HG03469 (cell line): Measurements from ENCODE around the gene KAZN.

Experiments used
- ATAC-seq: cut with Tn5 transposase; IDR thresholded peaks from one replicate; pipeline ENCODE4 v1.9.1; 2021; ENCODE audit warnings: mild to moderate bottlenecking, moderate library complexity, moderate number of reproducible peaks; ENCODE audit not compliant: unreplicated experiment

KAZN gene

DNA sequence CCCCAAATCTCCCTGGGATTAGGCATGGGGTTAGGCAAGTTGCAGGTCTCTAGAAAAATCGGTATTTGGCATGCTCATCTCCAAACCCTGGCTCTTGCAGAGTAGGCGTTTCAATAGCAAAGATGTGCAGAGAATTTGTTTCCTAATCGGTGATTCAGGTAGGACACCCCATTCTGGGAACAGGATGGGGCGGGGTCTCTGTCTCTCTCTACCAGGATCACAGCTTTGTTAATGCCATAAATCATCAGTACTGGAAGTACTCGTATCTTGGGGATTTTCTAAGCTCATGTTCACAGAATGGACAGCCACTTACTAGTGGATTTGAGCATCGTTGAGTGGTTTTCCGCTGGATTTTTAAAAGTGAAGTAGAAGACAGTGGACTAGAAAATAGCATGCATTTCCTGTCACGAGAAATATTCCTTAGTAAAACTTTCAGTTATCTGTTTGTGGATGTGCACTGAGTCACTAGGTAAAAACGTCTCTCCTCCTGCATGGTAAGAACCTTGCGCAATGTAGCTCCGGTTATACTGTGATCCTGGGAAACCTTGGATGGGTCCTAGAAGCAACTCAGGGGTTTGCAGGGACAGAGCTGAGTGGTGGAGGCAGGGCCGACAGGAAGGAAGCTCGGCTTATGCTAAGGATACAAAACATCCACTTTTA is 560.2 kb downstream of the KAZN start:
- no peak for ATAC-seq

DNA sequence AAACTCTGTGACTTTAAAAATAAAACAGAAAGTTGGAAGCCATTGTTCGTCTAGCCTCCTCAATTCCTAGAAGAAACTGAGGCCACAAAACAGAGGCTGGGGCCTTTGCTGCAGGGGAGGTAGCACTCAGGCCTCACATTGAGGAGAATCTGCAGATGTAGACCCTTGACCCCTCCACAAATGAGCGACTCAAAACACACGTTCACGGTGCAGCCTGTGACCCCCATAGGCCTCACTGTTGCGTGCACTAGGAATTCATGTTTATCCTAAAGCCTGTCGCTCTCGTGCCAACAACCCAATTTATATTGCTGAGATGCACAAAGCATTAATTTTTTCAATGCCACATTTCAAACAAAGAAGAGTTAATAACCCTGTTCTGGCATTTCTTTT is 560.7 kb downstream of the KAZN start:
- no peak for ATAC-seq

DNA sequence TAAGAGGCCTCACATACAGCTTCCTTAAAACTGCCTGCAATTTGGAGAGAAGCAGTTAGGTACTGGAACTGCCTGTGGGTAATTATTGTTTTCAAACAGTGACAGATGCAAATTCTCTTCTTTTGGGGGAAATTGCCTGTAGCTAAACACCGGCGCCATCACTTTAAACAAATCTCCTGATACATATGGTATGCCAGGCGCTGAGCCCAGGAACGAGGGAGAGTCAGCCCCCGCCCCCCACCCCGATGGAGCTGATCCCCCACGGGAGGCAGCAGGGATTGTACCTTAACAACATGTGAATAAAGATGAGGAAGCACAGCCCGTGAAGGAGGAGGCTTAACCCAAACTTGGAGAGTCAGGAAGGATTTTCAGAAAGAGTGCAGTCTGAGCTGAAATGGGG is 562.1 kb downstream of the KAZN start:
- ATAC-seq: no peak

GRCh38 chr1:15167386-15167785 is 568.9 kb downstream of the KAZN start:
- ATAC-seq: no peak
